Measurements from ENCODE around the gene TDRKH.
"Not testable (repeated sequence)": the region's sequence is repeated elsewhere in the genome, so short reads cannot be mapped to it uniquely, and the experiment has no call there.

GRCh38 chr1:151733995-151734394, 56.3 kb downstream of the TDRKH start:
- not testable (repeated sequence) for TF ChIP-seq POLR2AphosphoS5 (IDR thresholded peaks at IDR 0.05; ENCODE audit: low read depth, low read length); TAF1 (IDR thresholded peaks at IDR 0.05; ENCODE audit: low read depth, low read length); POLR2A (IDR thresholded peaks at IDR 0.05; ENCODE audit: low read depth, low read length); POU2F2 (IDR thresholded peaks at IDR 0.05; ENCODE audit: low read depth, low read length); SPI1 (IDR thresholded peaks at IDR 0.05; ENCODE audit: low read depth, low read length); PAX5 (IDR thresholded peaks at IDR 0.05; ENCODE audit: insufficient read depth, low read length, severe bottlenecking)
